ENCODE data around the gene OR5K2.

OR5K2 gene

GRCh38 chr3:98497381-98497780 is at the start of gene OR5K2:
TSS of gene OR5K2 (plus strand) at chr3:98497681. CDS start at chr3:98497681, 0 bp downstream.
- H3K9me3 ChIP-seq (ENCODE audit: severe bottlenecking) = no peaks in the 10 kb centered on the region
- no peaks in the 10 kb centered on the region for H3K27me3 ChIP-seq (ENCODE audit: insufficient read depth, low read depth, severe bottlenecking)
- no peak within 1 kb of the TSS for H3K27ac ChIP-seq
- DNase-seq = no peak
- no peak within 1 kb of the TSS for H3K4me3 ChIP-seq (ENCODE audit: low read depth, low read length)
- no peak for TF ChIP-seq CTCF (IDR thresholded peaks at IDR 0.05; ENCODE audit: low read depth, low read length)
- H3K36me3 ChIP-seq = no peaks in the 10 kb centered on the region

- Histone ChIP-seq H3K27me3 (ENCODE audit: insufficient read depth, low read depth, severe bottlenecking) (peaks cover 9% of the 10 kb centered on the region), H3K27ac (no peak overlapping the region), H3K9me3 (ENCODE audit: severe bottlenecking) (no peaks in the 10 kb centered on the region), H3K36me3 (no peaks in the 10 kb centered on the region), H3K4me3 (ENCODE audit: low read depth, low read length) (no peak overlapping the region)
- no peak for DNase-seq
- TF ChIP-seq CTCF (IDR thresholded peaks at IDR 0.05; ENCODE audit: low read depth, low read length) = no peak
Measured at GRCh38 chr3:98449606-98450193, 47.8 kb upstream of the OR5K2 start.

GRCh38 chr3:98450372-98450771 is 47.1 kb upstream of the OR5K2 start:
- H3K4me3 ChIP-seq (ENCODE audit: low read depth, low read length) = no peak overlapping the region
- no peaks in the 10 kb centered on the region for H3K9me3 ChIP-seq (ENCODE audit: severe bottlenecking)
- DNase-seq = no peak
- no peak overlapping the region for H3K27ac ChIP-seq
- H3K36me3 ChIP-seq = no peaks in the 10 kb centered on the region
- peaks cover 9% of the 10 kb centered on the region for H3K27me3 ChIP-seq (ENCODE audit: insufficient read depth, low read depth, severe bottlenecking)
- TF ChIP-seq CTCF (IDR thresholded peaks at IDR 0.05; ENCODE audit: low read depth, low read length) = no peak

GRCh38 chr3:98453827-98454226 is 43.7 kb upstream of the OR5K2 start:
- TF ChIP-seq CTCF (IDR thresholded peaks at IDR 0.05; ENCODE audit: low read depth, low read length) = no peak
- no peak for DNase-seq

GRCh38 chr3:98454929-98455328 is 42.6 kb upstream of the OR5K2 start:
- TF ChIP-seq CTCF (IDR thresholded peaks at IDR 0.05; ENCODE audit: low read depth, low read length) = no peak
- Histone ChIP-seq H3K4me3 (ENCODE audit: low read depth, low read length) (no peak overlapping the region), H3K9me3 (ENCODE audit: severe bottlenecking) (peaks cover 2% of the 10 kb centered on the region), H3K27me3 (ENCODE audit: insufficient read depth, low read depth, severe bottlenecking) (peaks cover 3% of the 10 kb centered on the region), H3K36me3 (no peaks in the 10 kb centered on the region), H3K27ac (no peak overlapping the region)
- no peak for DNase-seq

More at GRCh38 chr3:98453827-98454226, 43.7 kb upstream of the OR5K2 start:
- peaks cover 2% of the 10 kb centered on the region for H3K9me3 ChIP-seq (ENCODE audit: severe bottlenecking)
- no peak overlapping the region for H3K27ac ChIP-seq
- H3K4me3 ChIP-seq (ENCODE audit: low read depth, low read length) = no peak overlapping the region
- H3K36me3 ChIP-seq = no peaks in the 10 kb centered on the region
- H3K27me3 ChIP-seq (ENCODE audit: insufficient read depth, low read depth, severe bottlenecking) = peaks cover 3% of the 10 kb centered on the region

GRCh38 chr3:98457543-98457942 is 39.9 kb upstream of the OR5K2 start:
- H3K36me3 ChIP-seq = no peaks in the 10 kb centered on the region
- no peak for DNase-seq
- H3K4me3 ChIP-seq (ENCODE audit: low read depth, low read length) = no peak overlapping the region
- H3K27me3 ChIP-seq (ENCODE audit: insufficient read depth, low read depth, severe bottlenecking) = peaks cover 3% of the 10 kb centered on the region
- H3K27ac ChIP-seq = no peak overlapping the region
- no peak for TF ChIP-seq CTCF (IDR thresholded peaks at IDR 0.05; ENCODE audit: low read depth, low read length)
- H3K9me3 ChIP-seq (ENCODE audit: severe bottlenecking) = peaks cover 2% of the 10 kb centered on the region

All from WERI-Rb-1 (cell line).